C4-2B (cell line): ENCODE results near the gene KHDC4.

Experiments
- H3K27ac ChIP-seq: fragments of 450-650 bp; 2 replicates; pipeline ENCODE4 v1.5.1; 2017
- ZFX ChIP-seq: fragments of 450-650 bp; IDR thresholded peaks from 2 replicates; pipeline ENCODE4 v1.6.1; 2017
- TF ChIP-seq, protein P1 (sequence below): fragments of 450-650 bp; conservative IDR thresholded peaks from 2 replicates; pipeline ENCODE4 v1.5.1; 2017; ENCODE audit warnings: mild to moderate bottlenecking

KHDC4 gene

DNA sequence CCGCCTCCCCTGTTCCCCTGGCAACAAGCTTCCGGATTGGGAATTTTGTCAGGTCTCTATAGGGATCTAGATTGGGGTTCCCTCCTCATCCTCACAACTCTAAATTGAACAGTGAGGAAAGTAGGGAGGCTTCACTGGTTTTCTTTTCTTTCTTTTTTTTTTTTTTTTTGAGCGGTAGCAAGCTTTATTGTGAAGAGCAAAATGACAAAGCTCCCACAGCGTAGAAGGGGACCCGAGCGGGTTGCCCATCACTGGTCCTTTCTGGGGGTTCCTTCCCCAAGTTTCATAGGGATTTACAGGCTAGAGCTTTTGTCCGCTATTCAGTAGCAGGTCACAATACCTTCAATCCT lies 33.8 kb upstream of the KHDC4 start:
- no peak overlapping the region for H3K27ac ChIP-seq

DNA sequence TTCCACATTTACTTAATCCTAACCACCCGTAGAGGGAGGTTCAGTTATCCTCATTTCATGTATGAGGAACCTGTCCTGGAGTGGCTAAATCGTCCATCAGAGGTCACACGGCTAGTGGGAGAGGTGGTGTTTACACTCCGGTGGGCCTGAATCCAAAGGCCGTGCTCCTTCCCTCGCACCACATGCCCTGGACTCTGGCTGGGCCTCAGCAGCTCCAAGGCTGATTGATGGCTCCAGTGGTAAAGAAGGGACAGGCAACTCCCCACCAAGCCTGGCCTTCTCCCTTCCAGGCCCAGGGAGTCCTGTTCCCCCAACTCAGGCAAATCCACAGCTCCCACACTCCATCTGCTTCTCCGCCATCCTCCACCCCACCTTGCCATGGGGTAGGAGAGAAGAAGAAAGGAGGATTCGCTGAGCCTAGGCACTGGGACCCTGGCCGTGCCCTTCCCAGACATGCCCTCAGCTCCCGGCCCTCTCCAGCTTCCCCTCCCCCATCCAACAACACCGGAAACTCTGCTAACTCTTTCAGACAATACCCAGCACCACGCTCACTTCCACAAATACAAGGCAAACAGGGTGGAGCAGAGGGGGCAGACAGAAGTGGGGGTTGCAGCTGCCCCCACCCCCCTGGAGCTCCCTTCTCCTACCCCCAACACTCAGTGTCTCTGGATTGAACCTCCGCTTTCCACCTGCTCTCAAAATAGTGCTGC lies 33.3 kb upstream of the KHDC4 start:
- H3K27ac ChIP-seq, result no peak overlapping the region
- TF ChIP-seq, protein P1, sequence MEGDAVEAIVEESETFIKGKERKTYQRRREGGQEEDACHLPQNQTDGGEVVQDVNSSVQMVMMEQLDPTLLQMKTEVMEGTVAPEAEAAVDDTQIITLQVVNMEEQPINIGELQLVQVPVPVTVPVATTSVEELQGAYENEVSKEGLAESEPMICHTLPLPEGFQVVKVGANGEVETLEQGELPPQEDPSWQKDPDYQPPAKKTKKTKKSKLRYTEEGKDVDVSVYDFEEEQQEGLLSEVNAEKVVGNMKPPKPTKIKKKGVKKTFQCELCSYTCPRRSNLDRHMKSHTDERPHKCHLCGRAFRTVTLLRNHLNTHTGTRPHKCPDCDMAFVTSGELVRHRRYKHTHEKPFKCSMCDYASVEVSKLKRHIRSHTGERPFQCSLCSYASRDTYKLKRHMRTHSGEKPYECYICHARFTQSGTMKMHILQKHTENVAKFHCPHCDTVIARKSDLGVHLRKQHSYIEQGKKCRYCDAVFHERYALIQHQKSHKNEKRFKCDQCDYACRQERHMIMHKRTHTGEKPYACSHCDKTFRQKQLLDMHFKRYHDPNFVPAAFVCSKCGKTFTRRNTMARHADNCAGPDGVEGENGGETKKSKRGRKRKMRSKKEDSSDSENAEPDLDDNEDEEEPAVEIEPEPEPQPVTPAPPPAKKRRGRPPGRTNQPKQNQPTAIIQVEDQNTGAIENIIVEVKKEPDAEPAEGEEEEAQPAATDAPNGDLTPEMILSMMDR, result no peak
- TF ChIP-seq ZFX, result no peak

More for the DNA sequence above, 33.8 kb upstream of the KHDC4 start:
- TF ChIP-seq ZFX, result no peak
- TF ChIP-seq, protein P1, result no peak

DNA sequence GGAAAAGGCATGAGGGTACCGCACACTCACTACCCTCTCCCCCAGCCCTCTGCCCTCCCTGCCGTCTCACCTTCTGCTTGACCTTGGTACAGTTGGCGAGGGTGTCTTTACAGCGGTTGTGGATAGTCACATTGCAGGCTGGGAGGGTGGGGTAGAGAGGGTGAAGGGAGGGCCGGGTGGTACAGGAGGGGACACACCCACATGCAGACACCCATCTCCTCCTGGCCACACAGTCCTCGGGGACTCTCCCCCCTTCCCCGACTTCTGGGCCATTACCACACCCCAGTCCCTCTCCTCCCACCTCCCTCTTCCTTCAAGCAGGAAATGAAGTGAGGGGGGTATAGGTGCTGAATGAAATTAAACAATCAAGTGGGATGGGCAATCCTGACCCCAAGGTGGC lies 32.5 kb upstream of the KHDC4 start:
- no peak overlapping the region for H3K27ac ChIP-seq
- TF ChIP-seq ZFX, result no peak
- TF ChIP-seq, protein P1, result no peak

DNA sequence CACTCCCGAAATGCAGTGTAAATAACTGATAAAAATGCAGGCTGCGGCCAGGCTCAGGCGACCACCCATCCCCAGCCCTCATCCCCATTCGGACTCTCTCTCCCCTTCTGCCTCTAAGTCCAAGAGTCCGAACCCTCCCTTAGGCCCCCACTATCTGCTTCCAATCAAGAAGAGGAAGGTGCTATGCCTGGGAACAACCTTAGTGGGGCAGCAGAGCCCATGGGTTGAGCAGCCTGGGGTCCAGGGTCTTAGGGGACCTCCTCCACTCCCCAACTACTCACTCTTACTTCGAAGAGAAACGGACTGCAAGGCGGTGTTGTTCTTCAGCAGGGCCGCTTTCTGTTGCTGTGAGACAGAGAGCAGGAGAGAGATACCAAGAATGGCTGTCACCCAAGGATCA lies 31.9 kb upstream of the KHDC4 start:
- no peak for TF ChIP-seq ZFX
- TF ChIP-seq, protein P1, result no peak
- H3K27ac ChIP-seq, result no peak overlapping the region

DNA sequence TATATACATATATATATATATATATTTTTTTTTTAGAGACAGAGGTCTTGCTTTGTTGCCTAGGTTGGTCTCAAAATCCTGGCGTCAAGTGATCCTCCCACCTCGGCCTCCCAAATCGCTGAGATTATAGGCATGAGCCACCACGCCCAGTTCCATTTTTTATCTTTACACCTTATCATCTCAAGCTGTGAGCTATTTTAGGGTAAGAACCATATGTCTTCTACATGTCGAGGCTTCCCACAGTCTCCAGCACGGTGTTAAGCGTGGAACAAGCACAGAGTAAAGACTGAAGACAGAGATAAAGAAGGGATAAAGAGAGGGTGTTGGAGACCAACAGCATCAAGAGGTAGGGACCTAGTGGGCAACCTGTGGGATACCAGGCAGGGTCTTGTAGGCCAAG lies 30.0 kb upstream of the KHDC4 start:
- no peak for TF ChIP-seq ZFX
- TF ChIP-seq, protein P1, result no peak
- no peak overlapping the region for H3K27ac ChIP-seq

DNA sequence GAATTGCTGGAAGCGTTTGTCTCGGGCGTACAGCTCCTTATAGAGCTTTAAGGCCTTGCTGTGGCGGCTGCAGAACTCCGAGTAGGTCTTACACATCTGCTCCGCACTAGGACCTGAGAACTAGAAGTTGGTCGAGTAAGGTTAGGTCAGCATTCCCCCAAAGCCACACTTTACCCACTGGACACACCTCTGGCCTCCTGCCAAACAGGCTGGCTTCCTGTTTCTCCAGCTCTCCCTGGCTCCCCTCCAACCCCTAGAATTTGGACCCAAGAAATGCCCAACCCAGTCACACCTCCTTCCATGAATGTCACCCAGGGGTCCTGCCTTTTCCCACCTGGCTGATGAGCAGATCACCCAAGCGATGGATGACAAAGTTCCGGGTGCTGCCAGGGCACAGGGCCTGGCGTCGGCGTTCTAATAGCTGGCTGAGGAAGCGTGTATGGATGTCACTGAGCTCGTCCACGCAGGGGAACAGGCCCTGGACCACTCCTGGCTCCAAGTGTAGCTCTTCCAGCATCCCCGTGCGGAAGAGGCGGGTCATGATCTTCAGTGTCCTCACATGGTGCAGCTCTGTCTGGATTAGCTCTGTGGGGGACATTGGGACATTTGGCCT lies 28.5 kb upstream of the KHDC4 start:
- H3K27ac ChIP-seq, result no peak overlapping the region
- TF ChIP-seq ZFX, result no peak
- TF ChIP-seq, protein P1, result no peak

DNA sequence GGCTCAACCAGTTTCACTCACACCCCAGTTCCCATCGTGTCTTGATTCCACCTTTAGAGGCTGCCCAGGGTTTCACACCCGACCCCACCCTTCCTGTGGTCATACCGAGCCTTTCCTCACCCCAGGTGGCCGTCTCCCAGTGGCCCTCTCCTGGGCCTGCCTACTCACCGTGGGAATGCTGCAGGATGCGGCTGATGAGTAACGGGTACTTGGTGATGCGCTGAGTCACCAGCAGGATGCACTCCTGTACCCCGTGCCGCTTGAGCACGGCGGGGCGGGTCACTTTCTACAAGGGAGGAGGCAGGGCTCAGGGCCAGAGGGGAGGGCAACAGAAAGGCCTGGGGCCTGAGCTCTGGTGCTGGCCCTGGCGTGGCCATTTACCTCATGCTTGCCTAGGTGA lies 27.7 kb upstream of the KHDC4 start:
- H3K27ac ChIP-seq, result no peak overlapping the region
- no peak for TF ChIP-seq ZFX
- TF ChIP-seq, protein P1, result no peak
